NOMO-1 (cell line): ENCODE data around the gene EMC9.
A peak's percentile ranks its signal among the peaks of the same experiment; 100 is the strongest.

Experiments used
- DNase-seq, 2 experiments: peaks; one replicate each; lab custom pipeline; 2025; ENCODE audit not compliant: unreplicated experiment in 2 of 2; lab: John Stamatoyannopoulos, UW

EMC9 gene

GRCh38 chr14:24177041-24177825 lies 35.8 kb upstream of the EMC9 start:
- DNase-seq, result no peak

- no peak for DNase-seq
These were observed 35.2 kb upstream of the EMC9 start for GRCh38 chr14:24176599-24176998.

GRCh38 chr14:24172871-24173281 lies 31.5 kb upstream of the EMC9 start:
- DNase-seq, result no peak

- DNase-seq, result no peak
These were observed 31.0 kb upstream of the EMC9 start for GRCh38 chr14:24172261-24172860.

GRCh38 chr14:24171422-24172260 lies 30.2 kb upstream of the EMC9 start, which contains the start of gene REC8:
REC8 (plus strand) TSS chr14:24172080; CDS start chr14:24172553, 473 bp downstream.
- no peak for DNase-seq

GRCh38 chr14:24167469-24168114 lies 26.2 kb upstream of the EMC9 start:
- peak in 1 of 2 experiments; percentile 1 for DNase-seq

GRCh38 chr14:24165785-24166184 lies 24.4 kb upstream of the EMC9 start:
- DNase-seq, result no peak

- no peak for DNase-seq
These were observed 23.2 kb upstream of the EMC9 start for GRCh38 chr14:24164518-24164991.

- no peak for DNase-seq
These were observed 20.7 kb upstream of the EMC9 start for GRCh38 chr14:24162093-24162492.

- peak; percentile 96 to 97 for DNase-seq
These were observed 19.7 kb upstream of the EMC9 start, which contains the start of gene IRF9 for GRCh38 chr14:24160850-24161804. IRF9 (plus strand) TSS chr14:24161265; CDS start chr14:24162145, 880 bp downstream.

- no peak for DNase-seq
These were observed 19.1 kb upstream of the EMC9 start for GRCh38 chr14:24160499-24160849.

GRCh38 chr14:24159777-24160498 lies 18.5 kb upstream of the EMC9 start:
- DNase-seq, result no peak

- no peak for DNase-seq
These were observed 15.9 kb upstream of the EMC9 start for GRCh38 chr14:24157331-24157730.

- DNase-seq, result no peak
These were observed 15.4 kb upstream of the EMC9 start for GRCh38 chr14:24156840-24157239.

GRCh38 chr14:24155100-24155499 lies 13.7 kb upstream of the EMC9 start:
- no peak for DNase-seq

- no peak for DNase-seq
These were observed 10.2 kb upstream of the EMC9 start for GRCh38 chr14:24151404-24152080.

- DNase-seq, result no peak
These were observed 9.6 kb upstream of the EMC9 start for GRCh38 chr14:24150993-24151392.

- DNase-seq, result no peak
These were observed 9.2 kb upstream of the EMC9 start for GRCh38 chr14:24150567-24150966.
